Measurements from ENCODE around the gene COX14.

DNA sequence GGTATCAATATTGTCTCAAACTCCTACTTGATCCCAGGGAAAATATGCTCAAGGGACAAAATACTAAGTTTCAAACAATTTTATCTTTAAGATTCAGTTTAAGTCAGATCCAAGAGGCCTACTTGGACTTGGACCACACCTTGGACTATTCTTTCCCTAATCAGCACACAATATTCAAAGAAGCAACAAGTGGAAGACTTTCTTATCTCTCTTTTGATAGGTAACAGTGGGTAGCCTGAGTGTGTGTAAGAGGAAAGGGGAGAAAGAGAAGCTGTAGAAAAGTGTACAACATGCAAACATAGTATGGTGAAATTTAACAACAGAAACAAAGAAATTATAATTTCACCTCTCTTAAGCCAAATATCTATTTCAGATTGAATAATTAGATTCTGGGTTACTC lies 48.6 kb downstream of the COX14 start:
- TF ChIP-seq EZH2 (IDR thresholded peaks at IDR 0.05; ENCODE audit: insufficient read depth, poor library complexity, severe bottlenecking), result no peak
- TF ChIP-seq EZH2phosphoT487 (IDR thresholded peaks at IDR 0.05; ENCODE audit: insufficient read depth, low read depth), result no peak
